HG03103 (cell line): ENCODE results near the gene MAPKAPK3.

Source experiments
- ATAC-seq: cut with Tn5 transposase; IDR thresholded peaks from one replicate; pipeline ENCODE4 v1.9.1; 2021; ENCODE audit warnings: low read depth; ENCODE audit not compliant: unreplicated experiment

MAPKAPK3 gene

GRCh38 chr3:50587373-50587772 is 29.6 kb upstream of the MAPKAPK3 start:
- ATAC-seq = no peak

- ATAC-seq = no peak
Observed at GRCh38 chr3:50587806-50588758, 28.9 kb upstream of the MAPKAPK3 start.

- ATAC-seq = no peak
Observed at GRCh38 chr3:50588759-50589433, 28.1 kb upstream of the MAPKAPK3 start.

GRCh38 chr3:50591196-50591741 is 25.7 kb upstream of the MAPKAPK3 start:
- no peak for ATAC-seq

- no peak for ATAC-seq
Observed at GRCh38 chr3:50592568-50592967, 24.4 kb upstream of the MAPKAPK3 start.

GRCh38 chr3:50594253-50594785 is 22.6 kb upstream of the MAPKAPK3 start:
- ATAC-seq = no peak

- ATAC-seq = no peak
Observed at GRCh38 chr3:50599115-50599715, 17.7 kb upstream of the MAPKAPK3 start.

- ATAC-seq = no peak
Observed at GRCh38 chr3:50599716-50600118, 17.2 kb upstream of the MAPKAPK3 start.

GRCh38 chr3:50600141-50600753 is 16.7 kb upstream of the MAPKAPK3 start:
- no peak for ATAC-seq

- no peak for ATAC-seq
Observed at GRCh38 chr3:50600841-50601591, 15.9 kb upstream of the MAPKAPK3 start.

GRCh38 chr3:50602595-50603191 is 14.3 kb upstream of the MAPKAPK3 start:
- no peak for ATAC-seq

GRCh38 chr3:50603261-50604109 is 13.5 kb upstream of the MAPKAPK3 start:
- ATAC-seq = no peak

GRCh38 chr3:50604110-50604621 is 12.8 kb upstream of the MAPKAPK3 start:
- ATAC-seq = no peak

GRCh38 chr3:50604628-50605588 is 12.0 kb upstream of the MAPKAPK3 start:
- no peak for ATAC-seq

- no peak for ATAC-seq
Observed at GRCh38 chr3:50605901-50606326, 11.0 kb upstream of the MAPKAPK3 start.

- ATAC-seq = no peak
Observed at GRCh38 chr3:50606596-50606995, 10.4 kb upstream of the MAPKAPK3 start.
